Hepatocyte (in vitro differentiated cells): ENCODE results near the gene AQP11. TPM values are rescaled to one million over a fixed set of nuclear protein-coding genes. Genes with fewer than 3 reads are reported as not detected.

Experiments used
- DNase-seq: peaks from one replicate; pipeline ENCODE4 v3.0.0-alpha.2; 2016; ENCODE audit warnings: low spot score
- H2AFZ ChIP-seq: fragments of 200-600 bp; sonication (generic); 2 replicates; pipeline ENCODE4 v1.6.0; 2016; ENCODE audit warnings: antibody characterized with exemption, mild to moderate bottlenecking
- H3K27ac ChIP-seq: fragments of 200-600 bp; sonication (generic); 2 replicates; pipeline ENCODE4 v1.5.1; 2016; ENCODE audit warnings: mild to moderate bottlenecking
- H3K27me3 ChIP-seq: fragments of 200-600 bp; sonication (generic); 2 replicates; pipeline ENCODE4 v1.6.1; 2016
- H3K36me3 ChIP-seq: fragments of 200-600 bp; sonication (generic); replicated peaks from 2 replicates; pipeline ENCODE4 v1.5.1; 2016; ENCODE audit warnings: low read depth; ENCODE audit not compliant: insufficient read depth
- H3K4me1 ChIP-seq: fragments of 200-600 bp; sonication (generic); 2 replicates; pipeline ENCODE4 v1.5.1; 2016; ENCODE audit warnings: mild to moderate bottlenecking, moderate library complexity; ENCODE audit not compliant: insufficient read depth
- H3K4me2 ChIP-seq: fragments of 200-600 bp; sonication (generic); 2 replicates; pipeline ENCODE4 v1.6.0; 2016
- H3K4me3 ChIP-seq: fragments of 200-600 bp; sonication (generic); 2 replicates; pipeline ENCODE4 v1.5.1; 2016; ENCODE audit warnings: mild to moderate bottlenecking
- H3K79me2 ChIP-seq: fragments of 200-600 bp; sonication (generic); 2 replicates; pipeline ENCODE4 v1.6.0; 2017; ENCODE audit warnings: mild to moderate bottlenecking
- H3K9me2 ChIP-seq: fragments of 200-600 bp; sonication (generic); replicated peaks from 2 replicates; pipeline ENCODE4 v1.6.0; 2017; ENCODE audit warnings: mild to moderate bottlenecking; ENCODE audit not compliant: insufficient read depth
- H3K9me3 ChIP-seq: fragments of 200-600 bp; sonication (generic); 2 replicates; pipeline ENCODE4 v1.5.1; 2016; ENCODE audit warnings: low read depth, mild to moderate bottlenecking
- H4K20me1 ChIP-seq: fragments of 200-600 bp; sonication (generic); 2 replicates; pipeline ENCODE4 v1.6.0; 2016; ENCODE audit warnings: mild to moderate bottlenecking; ENCODE audit not compliant: insufficient read depth, poor library complexity, severe bottlenecking
- CTCF ChIP-seq: fragments of 200-600 bp; sonication (generic); IDR thresholded peaks from 2 replicates; pipeline ENCODE4 v1.5.1; 2016; ENCODE audit warnings: antibody characterized with exemption, mild to moderate bottlenecking; ENCODE audit not compliant: poor library complexity
- EZH2 ChIP-seq: fragments of 200-600 bp; sonication (generic); IDR thresholded peaks from 2 replicates; pipeline ENCODE4 v1.6.1; 2016; ENCODE audit warnings: antibody characterized with exemption, mild to moderate bottlenecking, borderline replicate concordance
- EZH2phosphoT487 ChIP-seq: fragments of 200-600 bp; sonication (generic); IDR thresholded peaks from one replicate; pipeline ENCODE4 v1.6.1; 2018; ENCODE audit warnings: antibody characterized with exemption, mild to moderate bottlenecking, low read depth, moderate library complexity; ENCODE audit not compliant: unreplicated experiment, severe bottlenecking
- WGBS: methylation state at CpG from one replicate; pipeline ENCODE4 v1.1.6; 2016; ENCODE audit warnings: low lambda C conversion rate; ENCODE audit errors: missing lambda C conversion rate; 5-methylcytosine and 5-hydroxymethylcytosine counted together
- polyA plus RNA-seq: library from polyadenylated mRNA; unstranded; fragments of >200 nt; fragmentation: Nextera tagmentation; extraction: Ambion mirVana; gene quantifications from 2 replicates; pipeline ENCODE4 v1.2.1, GENCODE V29; 2016
- total RNA-seq: library from RNA; depleted of rRNA; stranded (reverse); fragments of >200 nt; gene quantifications from 2 replicates; pipeline ENCODE4 v1.2.3, GENCODE V29; 2014

AQP11 gene
- total and polyA plus RNA-seq, 2 experiments from 2014 or later: 6.6 to 13.5 TPM

- Histone ChIP-seq H4K20me1 (no peaks in the 10 kb centered on the region), H3K27ac (no peak overlapping the region), H3K9me3 (no peaks in the 10 kb centered on the region), H3K4me3 (no peak overlapping the region), H3K27me3 (no peaks in the 10 kb centered on the region), H3K4me1 (peaks cover 4% of the 10 kb centered on the region), H3K36me3 (no peaks in the 10 kb centered on the region), H3K79me2 (peaks cover 19% of the 10 kb centered on the region), H3K4me2 (no peak overlapping the region), H3K9me2 (no peaks in the 10 kb centered on the region), H2AFZ (no peak overlapping the region)
- TF ChIP-seq EZH2 (no peak), EZH2phosphoT487 (no peak), CTCF (no peak)
- DNase-seq: no peak
- WGBS: 93% methylated on average over 2 of the region's 2 CpGs
Observed at GRCh38 chr11:77596626-77597025, 6.9 kb downstream of the AQP11 start.

GRCh38 chr11:77598195-77598594 lies 8.4 kb downstream of the AQP11 start:
- WGBS: 75% methylated on average over 2 of the region's 2 CpGs
- no peak overlapping the region for H3K27ac ChIP-seq

GRCh38 chr11:77602381-77603088 lies 12.8 kb downstream of the AQP11 start:
- TF ChIP-seq CTCF: no peak
- TF ChIP-seq EZH2phosphoT487: no peak
- TF ChIP-seq EZH2: no peak
- H4K20me1 ChIP-seq: no peaks in the 10 kb centered on the region
- H3K9me3 ChIP-seq: no peaks in the 10 kb centered on the region
- H3K4me3 ChIP-seq: no peak overlapping the region
- H2AFZ ChIP-seq: no peak overlapping the region
- peaks cover 6% of the 10 kb centered on the region for H3K79me2 ChIP-seq
- H3K27me3 ChIP-seq: no peaks in the 10 kb centered on the region
- H3K9me2 ChIP-seq: no peaks in the 10 kb centered on the region
- H3K27ac ChIP-seq: peak overlapping the region; percentile 63
- peak; percentile 40 for DNase-seq
- H3K4me1 ChIP-seq: peaks cover 4% of the 10 kb centered on the region
- H3K4me2 ChIP-seq: no peak overlapping the region
- 98% methylated on average over 3 of the region's 3 CpGs for WGBS
- no peaks in the 10 kb centered on the region for H3K36me3 ChIP-seq

More at GRCh38 chr11:77598195-77598594, 8.4 kb downstream of the AQP11 start:
- Histone ChIP-seq H3K9me3 (no peaks in the 10 kb centered on the region), H3K4me1 (peaks cover 8% of the 10 kb centered on the region), H4K20me1 (no peaks in the 10 kb centered on the region), H2AFZ (no peak overlapping the region), H3K4me3 (no peak overlapping the region), H3K36me3 (no peaks in the 10 kb centered on the region), H3K9me2 (no peaks in the 10 kb centered on the region), H3K4me2 (no peak overlapping the region), H3K27me3 (no peaks in the 10 kb centered on the region), H3K79me2 (peaks cover 8% of the 10 kb centered on the region)
- no peak for DNase-seq
- TF ChIP-seq CTCF (no peak), EZH2 (no peak), EZH2phosphoT487 (no peak)

- DNase-seq: no peak
- H3K4me2 ChIP-seq: no peak overlapping the region
- WGBS: 95% methylated on average over 2 of the region's 2 CpGs
- no peaks in the 10 kb centered on the region for H3K36me3 ChIP-seq
- no peak overlapping the region for H2AFZ ChIP-seq
- no peak overlapping the region for H3K27ac ChIP-seq
- H3K79me2 ChIP-seq: peaks cover 4% of the 10 kb centered on the region
- H3K9me3 ChIP-seq: no peaks in the 10 kb centered on the region
- H3K27me3 ChIP-seq: no peaks in the 10 kb centered on the region
- no peaks in the 10 kb centered on the region for H3K9me2 ChIP-seq
- TF ChIP-seq EZH2 (no peak), CTCF (no peak), EZH2phosphoT487 (no peak)
- H4K20me1 ChIP-seq: no peaks in the 10 kb centered on the region
- peaks cover 4% of the 10 kb centered on the region for H3K4me1 ChIP-seq
- no peak overlapping the region for H3K4me3 ChIP-seq
Observed at GRCh38 chr11:77604281-77604680, 14.5 kb downstream of the AQP11 start.
